Endothelial cell of umbilical vein (primary cell): ENCODE results near the gene KRTAP5-2. TPM values are rescaled to one million over a fixed set of nuclear protein-coding genes. Genes with fewer than 3 reads are reported as not detected.

Experiments used
- BruUV-seq: library from RNA; stranded (reverse); fragments of 400-500 nt; replicated peaks from 2 replicates; lab custom pipeline; 2021; lab: Mats Ljungman, UMichigan
- CTCF ChIA-PET: fragments of 300-600, 350-600 bp; sonication (Branson Sonifier 250); formaldehyde crosslinking; loops from one replicate; lab custom pipeline; 2021; ENCODE audit warnings: antibody characterized with exemption, inconsistent platforms; lab: Charles Lee
- POLR2A ChIA-PET: fragments of 300-600, 350-600 bp; sonication (Branson Sonifier 250); formaldehyde crosslinking; loops from one replicate; lab custom pipeline; 2021; ENCODE audit warnings: antibody characterized with exemption, inconsistent platforms; lab: Charles Lee
- DNase-seq: peaks from one replicate; pipeline ENCODE4 v3.0.0-alpha.2; 2011; ENCODE audit warnings: low read depth, low spot score
- FAIRE-seq: peaks from 2 replicates; lab custom pipeline; 2011; peaks lifted over from hg19 to GRCh38; lab: Jason Lieb, UNC
- H2AFZ ChIP-seq: 2 replicates; pipeline ENCODE4 v1.6.0; 2012; ENCODE audit warnings: low read depth, low read length, control low read depth, inconsistent platforms
- H3K27ac ChIP-seq: 2 replicates; pipeline ENCODE4 v1.5.1; 2011; ENCODE audit warnings: low read depth, mild to moderate bottlenecking, control low read depth, low read length, moderate library complexity; ENCODE audit not compliant: insufficient read depth
- H3K27me3 ChIP-seq, 2 experiments: 2 replicates each; pipeline versions ENCODE4 v1.6.0 to v1.6.1; 2011; ENCODE audit warnings: low read length in 2 of 2, mixed read lengths in 1 of 2; ENCODE audit not compliant: control insufficient read depth in 2 of 2, insufficient read depth in 2 of 2
- H3K36me3 ChIP-seq, 2 experiments: 2 replicates in 1 of 2; 3 replicates in 1 of 2; pipeline ENCODE4 v1.5.1; 2011; ENCODE audit warnings: low read length in 2 of 2, mild to moderate bottlenecking in 1 of 2, moderate library complexity in 1 of 2; ENCODE audit not compliant: control insufficient read depth in 2 of 2, insufficient read depth in 2 of 2; ENCODE audit errors: extremely low read depth in 1 of 2
- H3K4me1 ChIP-seq: 3 replicates; pipeline ENCODE4 v1.5.1; 2011; ENCODE audit warnings: mild to moderate bottlenecking, low read length; ENCODE audit not compliant: control insufficient read depth, insufficient read depth; ENCODE audit errors: extremely low read depth
- H3K4me2 ChIP-seq: 2 replicates; pipeline ENCODE4 v1.6.1; 2011; ENCODE audit warnings: low read length, control low read depth, mixed read lengths; ENCODE audit not compliant: insufficient read depth
- H3K4me3 ChIP-seq, 3 experiments: fragments of 200-600 bp in 1 of 3; sonication (generic), shearing (Covaris generic) in 1 of 3; replicated peaks in 1 of 3; 2 replicates each; pipeline ENCODE4 v1.5.1; 2011 to 2016; ENCODE audit warnings: control low read depth in 3 of 3, low read length in 3 of 3, mild to moderate bottlenecking in 2 of 3, inconsistent platforms in 1 of 3, low read depth in 1 of 3, moderate library complexity in 1 of 3; ENCODE audit not compliant: insufficient read depth in 1 of 3
- H3K79me2 ChIP-seq: 2 replicates; pipeline ENCODE4 v1.6.0; 2012; ENCODE audit warnings: low read length, inconsistent platforms; ENCODE audit not compliant: control insufficient read depth, insufficient read depth
- H3K9ac ChIP-seq: replicated peaks from 2 replicates; pipeline ENCODE3; 2011; ENCODE audit warnings: low read length, control low read depth; ENCODE audit not compliant: insufficient read depth; ENCODE audit errors: extremely low read depth
- H3K9me1 ChIP-seq: replicated peaks from 3 replicates; pipeline ENCODE4 v1.6.0; 2011; ENCODE audit warnings: mild to moderate bottlenecking, low read length; ENCODE audit not compliant: control insufficient read depth, insufficient read depth; ENCODE audit errors: extremely low read depth
- H3K9me3 ChIP-seq: replicated peaks from 2 replicates; pipeline ENCODE4 v1.5.1; 2012; ENCODE audit warnings: low read length, inconsistent platforms; ENCODE audit not compliant: control insufficient read depth, insufficient read depth
- H4K20me1 ChIP-seq: replicated peaks from 2 replicates; pipeline ENCODE3; 2011; ENCODE audit warnings: mild to moderate bottlenecking, low read length; ENCODE audit not compliant: control insufficient read depth, insufficient read depth; ENCODE audit errors: extremely low read depth
- EZH2 ChIP-seq: IDR thresholded peaks from 2 replicates; pipeline ENCODE4 v1.6.1; 2012; ENCODE audit warnings: borderline replicate concordance, low read depth, mild to moderate bottlenecking, moderate library complexity, low read length, inconsistent platforms; ENCODE audit not compliant: severe bottlenecking
- FOS ChIP-seq: IDR thresholded peaks from 2 replicates; pipeline ENCODE4 v1.6.1; 2011; ENCODE audit warnings: mild to moderate bottlenecking, low read length, moderate library complexity, borderline replicate concordance; ENCODE audit not compliant: insufficient read depth
- GATA2 ChIP-seq: IDR thresholded peaks from 2 replicates; pipeline ENCODE4 v1.7.0; 2011; ENCODE audit warnings: low read depth, mild to moderate bottlenecking, moderate library complexity, mixed read lengths, low read length; ENCODE audit not compliant: insufficient read length, insufficient read depth
- JUN ChIP-seq: IDR thresholded peaks from 2 replicates; pipeline ENCODE4 v1.6.1; 2011; ENCODE audit warnings: borderline replicate concordance, low read depth; ENCODE audit not compliant: insufficient read length, insufficient read depth
- MYC ChIP-seq: IDR thresholded peaks from one replicate; pipeline ENCODE4 v1.6.1; 2011; ENCODE audit warnings: mild to moderate bottlenecking, low read depth, low read length
- POLR2A ChIP-seq: IDR thresholded peaks from 2 replicates; pipeline ENCODE4 v1.6.1; 2012; ENCODE audit warnings: low read depth, mild to moderate bottlenecking, control low read depth, low read length
- POLR2AphosphoS5 ChIP-seq: IDR thresholded peaks from 2 replicates; pipeline ENCODE4 v1.6.1; 2012; ENCODE audit warnings: low read depth, mild to moderate bottlenecking, control low read depth, low read length, moderate library complexity; ENCODE audit not compliant: insufficient read depth
- dilution Hi-C: fragments of 300-500 bp; cut with MboI; formaldehyde crosslinking; loops from one replicate; pipeline ENCODE4 v1.15.0; 2019; ENCODE audit warnings: low sequenced_read_pairs; ENCODE audit not compliant: extremely low pct_ligation_motif_present
- intact Hi-C: fragments of 100-400 bp; cut with micrococcal nuclease; formaldehyde crosslinking; loops from one replicate; pipeline ENCODE4 v1.10.0; 2022
- polyA plus RNA-seq, 4 experiments: library from polyadenylated mRNA; depleted of rRNA in 3 of 4; stranded (reverse) in 3 of 4; unstranded in 1 of 4; fragments of >200 nt; gene quantifications; 2 replicates each; pipeline versions ENCODE4 v1.2.1 to v1.2.3, GENCODE V29; 2011 to 2012; ENCODE audit warnings: missing spikeins in 1 of 4
- total RNA-seq: library from RNA; stranded (reverse); gene quantifications from 2 replicates; pipeline ENCODE4 v1.2.3, GENCODE V29; 2021
- TF ChIP-seq, protein P1 (sequence below): IDR thresholded peaks from 2 replicates; pipeline ENCODE4 v1.6.1; 2011; ENCODE audit not compliant: insufficient read depth, insufficient read length
- TF ChIP-seq, protein P2 (sequence below), 2 donors: IDR thresholded peaks; 1 replicate in 1 of 2; 2 replicates in 1 of 2; pipeline ENCODE4 v1.5.1; 2011; ENCODE audit warnings: low read length in 2 of 2, mild to moderate bottlenecking in 2 of 2, moderate library complexity in 2 of 2, control low read depth in 1 of 2, inconsistent platforms in 1 of 2, low read depth in 1 of 2; ENCODE audit not compliant: insufficient read depth in 1 of 2; ENCODE audit errors: extremely low read depth in 1 of 2

The KRTAP5-2 gene
- total and polyA plus RNA-seq, 2 donors (not counting 3 experiments of a cell fraction or from before 2014, with no cell fraction given) = not detected

DNA sequence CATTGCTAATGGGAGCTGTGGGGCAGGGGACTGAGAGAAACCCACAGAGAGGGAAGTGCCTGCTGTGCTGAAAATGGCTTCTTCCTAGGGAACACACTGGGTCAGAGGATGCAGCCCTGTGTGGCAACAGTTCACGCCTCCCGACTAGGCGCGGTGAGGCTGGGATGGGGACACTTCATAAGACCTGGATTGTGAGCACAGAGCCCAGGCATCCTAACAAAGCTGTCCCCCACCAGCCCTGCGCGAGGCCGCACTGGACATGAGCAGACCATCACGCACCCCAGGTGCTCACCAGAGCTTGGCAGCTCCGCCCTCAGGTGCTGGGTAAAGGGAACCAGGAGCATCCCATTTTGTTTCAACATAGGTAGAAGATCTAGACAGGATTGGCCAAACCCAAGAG is 25.6 kb upstream of the KRTAP5-2 start:
- Histone ChIP-seq H3K4me2 (no peak overlapping the region), H3K9me1 (no peaks in the 10 kb centered on the region), H3K4me1 (no peaks in the 10 kb centered on the region), H3K27me3 (peaks cover 0 to 3% of the 10 kb centered on the region in 2 experiments), H4K20me1 (no peaks in the 10 kb centered on the region), H3K9me3 (no peaks in the 10 kb centered on the region), H2AFZ (no peak overlapping the region), H3K36me3 (no peaks in the 10 kb centered on the region), H3K4me3 (no peak overlapping the region), H3K27ac (no peak overlapping the region), H3K9ac (no peak overlapping the region), H3K79me2 (no peaks in the 10 kb centered on the region)
- FAIRE-seq (no peak), DNase-seq (no peak)
- dilution Hi-C loops = no loop called here
- no TSS peak for BruUV-seq
- CTCF ChIA-PET = interaction anchor here (1.5 to 1.6 kb wide), 2 partner anchors 29 to 77 kb away, joined by 4 to 5 read pairs; no protein-coding TSS in a partner anchor
- intact Hi-C loops = no loop called here
- POLR2A ChIA-PET = no interaction called here
- no peak for TF ChIP-seq MYC
- TF ChIP-seq, protein P1, sequence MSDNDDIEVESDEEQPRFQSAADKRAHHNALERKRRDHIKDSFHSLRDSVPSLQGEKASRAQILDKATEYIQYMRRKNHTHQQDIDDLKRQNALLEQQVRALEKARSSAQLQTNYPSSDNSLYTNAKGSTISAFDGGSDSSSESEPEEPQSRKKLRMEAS = no peak
- no peak for TF ChIP-seq FOS
- TF ChIP-seq POLR2AphosphoS5 = no peak
- TF ChIP-seq POLR2A = no peak
- TF ChIP-seq, protein P2, sequence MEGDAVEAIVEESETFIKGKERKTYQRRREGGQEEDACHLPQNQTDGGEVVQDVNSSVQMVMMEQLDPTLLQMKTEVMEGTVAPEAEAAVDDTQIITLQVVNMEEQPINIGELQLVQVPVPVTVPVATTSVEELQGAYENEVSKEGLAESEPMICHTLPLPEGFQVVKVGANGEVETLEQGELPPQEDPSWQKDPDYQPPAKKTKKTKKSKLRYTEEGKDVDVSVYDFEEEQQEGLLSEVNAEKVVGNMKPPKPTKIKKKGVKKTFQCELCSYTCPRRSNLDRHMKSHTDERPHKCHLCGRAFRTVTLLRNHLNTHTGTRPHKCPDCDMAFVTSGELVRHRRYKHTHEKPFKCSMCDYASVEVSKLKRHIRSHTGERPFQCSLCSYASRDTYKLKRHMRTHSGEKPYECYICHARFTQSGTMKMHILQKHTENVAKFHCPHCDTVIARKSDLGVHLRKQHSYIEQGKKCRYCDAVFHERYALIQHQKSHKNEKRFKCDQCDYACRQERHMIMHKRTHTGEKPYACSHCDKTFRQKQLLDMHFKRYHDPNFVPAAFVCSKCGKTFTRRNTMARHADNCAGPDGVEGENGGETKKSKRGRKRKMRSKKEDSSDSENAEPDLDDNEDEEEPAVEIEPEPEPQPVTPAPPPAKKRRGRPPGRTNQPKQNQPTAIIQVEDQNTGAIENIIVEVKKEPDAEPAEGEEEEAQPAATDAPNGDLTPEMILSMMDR (IDR thresholded peaks at IDR 0.05; ENCODE audit: extremely low read depth in 1 of 2, insufficient read depth in 1 of 2, low read depth in 1 of 2, low read length in 2 of 2) = no peak
- no peak for TF ChIP-seq EZH2
- TF ChIP-seq JUN = no peak
- TF ChIP-seq GATA2 = no peak
